Thoracic aorta (tissue), 2 donors: Measurements from ENCODE around the gene CDKAL1. TPM values are rescaled to one million over a fixed set of nuclear protein-coding genes. Genes with fewer than 3 reads are reported as not detected.

ENCODE experiments used
- ATAC-seq: fragments of 150-250 bp; one replicate; pipeline ENCODE4 v1.8.0; 2017; ENCODE audit warnings: low read depth; ENCODE audit not compliant: insufficient number of reproducible peaks, low FRiP score
- DNase-seq: peaks from one replicate; pipeline ENCODE4 v3.0.0-alpha.2; 2020; ENCODE audit warnings: low spot score
- H3K27ac ChIP-seq, 2 donors: fragments of 200-600 bp; sonication (generic); 1 replicate in 1 of 2; 2 replicates in 1 of 2; pipeline ENCODE4 v1.5.1; 2016; ENCODE audit warnings: mild to moderate bottlenecking in 2 of 2, moderate library complexity in 2 of 2
- H3K27me3 ChIP-seq: fragments of 200-600 bp; sonication (generic); replicated peaks from 2 replicates; pipeline ENCODE4 v1.6.0; 2016; ENCODE audit warnings: mild to moderate bottlenecking; ENCODE audit not compliant: insufficient read depth
- H3K36me3 ChIP-seq: fragments of 200-600 bp; sonication (generic); one replicate; pipeline ENCODE4 v1.5.1; 2016
- H3K4me1 ChIP-seq, 2 donors: fragments of 200-600 bp; sonication (generic); 1 replicate in 1 of 2; 2 replicates in 1 of 2; pipeline versions ENCODE4 v1.5.1 to v1.6.0; 2016; ENCODE audit warnings: low read depth in 2 of 2, mild to moderate bottlenecking in 1 of 2; ENCODE audit not compliant: control insufficient read depth in 1 of 2
- H3K4me3 ChIP-seq: fragments of 200-600 bp; sonication (generic); 2 replicates; pipeline ENCODE4 v1.5.1; 2016; ENCODE audit warnings: mild to moderate bottlenecking
- H3K9me3 ChIP-seq: fragments of 200-600 bp; sonication (generic); 2 replicates; pipeline ENCODE4 v1.5.1; 2016
- CTCF ChIP-seq: fragments of 200-600 bp; sonication (generic); IDR thresholded peaks from one replicate; pipeline ENCODE4 v1.5.1; 2019; ENCODE audit warnings: antibody characterized with exemption
- total RNA-seq, 2 donors: library from RNA; depleted of rRNA; stranded (reverse); fragments of >200 nt; gene quantifications; one replicate each; pipeline versions ENCODE4 v1.1.0 to v1.2.3, GENCODE V29; 2016

Gene CDKAL1
- total RNA-seq, 2 donors from 2014 or later, result 8.5 to 14.6 TPM

DNA sequence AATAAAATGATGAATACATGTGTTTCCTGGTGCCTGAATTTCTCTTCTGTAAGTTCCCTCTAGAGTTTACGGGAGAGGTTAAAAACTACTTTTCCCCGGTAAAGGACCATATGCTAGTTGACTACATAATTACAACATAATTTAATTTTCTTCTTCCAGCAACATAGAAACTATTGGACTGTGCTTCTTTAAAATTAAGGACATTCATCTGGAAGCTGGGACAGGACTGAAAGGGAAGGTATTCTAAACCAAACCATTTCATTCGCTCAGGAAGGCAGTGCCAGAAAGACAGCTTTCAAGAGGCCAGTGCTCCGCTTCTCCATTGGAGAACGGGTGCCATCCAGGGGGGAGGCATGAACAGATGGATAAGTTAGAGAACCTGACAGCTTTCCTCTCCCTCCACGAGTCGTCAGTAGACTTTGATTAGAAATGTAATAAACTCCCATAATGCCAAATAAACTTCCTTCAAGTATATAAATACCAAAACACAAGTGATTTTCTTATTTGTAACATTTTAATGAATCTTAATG is 601.3 kb downstream of the CDKAL1 start:
- ATAC-seq (no peak), DNase-seq (no peak)
- no peaks in the 10 kb centered on the region for H3K9me3 ChIP-seq
- H3K4me3 ChIP-seq, result no peak overlapping the region
- peaks cover 15 to 32% of the 10 kb centered on the region in 2 donors for H3K4me1 ChIP-seq
- no peak overlapping the region for H3K27ac ChIP-seq
- no peak for TF ChIP-seq CTCF
- no peaks in the 10 kb centered on the region for H3K36me3 ChIP-seq
- H3K27me3 ChIP-seq, result no peaks in the 10 kb centered on the region

- ATAC-seq, result no peak
- no peaks in the 10 kb centered on the region for H3K36me3 ChIP-seq
- DNase-seq, result no peak
- peaks cover 12 to 21% of the 10 kb centered on the region in 2 donors for H3K4me1 ChIP-seq
- H3K4me3 ChIP-seq, result no peak overlapping the region
- H3K27ac ChIP-seq, result no peak overlapping the region
- TF ChIP-seq CTCF, result no peak
- no peaks in the 10 kb centered on the region for H3K27me3 ChIP-seq
- no peaks in the 10 kb centered on the region for H3K9me3 ChIP-seq
These were observed 603.6 kb downstream of the CDKAL1 start for GRCh38 chr6:21137700-21138335.

DNA sequence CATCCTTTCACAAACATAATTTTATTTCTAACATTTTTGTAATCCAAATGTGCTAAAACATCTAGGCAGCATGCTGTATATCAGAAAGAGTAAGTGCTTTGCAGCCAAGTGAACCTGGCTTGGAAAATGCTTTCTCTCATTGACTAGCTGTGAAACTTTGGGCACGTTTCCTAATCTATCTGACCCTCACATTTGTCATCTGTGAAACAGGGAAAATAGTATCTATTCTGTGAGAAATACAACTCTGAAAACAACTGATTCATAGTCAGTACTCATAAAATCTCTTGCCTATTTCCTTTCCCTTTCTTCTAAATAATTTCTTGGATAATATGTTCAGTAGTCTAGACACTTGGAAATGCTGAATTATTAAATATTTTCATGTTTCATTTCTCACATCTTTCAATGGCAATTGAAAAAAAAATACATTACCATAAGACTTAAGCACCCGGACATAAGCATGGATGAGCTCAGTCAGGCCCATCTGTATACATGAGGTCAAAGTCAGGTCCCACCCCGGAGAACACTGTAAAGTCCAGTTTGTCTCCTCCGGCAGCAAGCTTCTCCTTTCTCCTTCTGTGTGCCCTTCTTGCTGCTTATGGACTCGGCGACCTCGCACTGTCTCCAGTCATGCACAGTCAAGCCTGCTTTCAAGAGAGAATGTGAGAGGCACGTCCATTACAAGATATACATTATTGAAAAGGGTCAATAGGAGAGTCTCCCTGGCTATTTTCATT is 604.2 kb downstream of the CDKAL1 start:
- Histone ChIP-seq H3K27ac (no peak overlapping the region), H3K4me3 (no peak overlapping the region), H3K4me1 (peaks cover 5 to 14% of the 10 kb centered on the region in 2 donors), H3K27me3 (no peaks in the 10 kb centered on the region), H3K9me3 (no peaks in the 10 kb centered on the region), H3K36me3 (no peaks in the 10 kb centered on the region)
- DNase-seq, result no peak
- ATAC-seq, result no peak
- TF ChIP-seq CTCF, result no peak

GRCh38 chr6:21140966-21141365 is 606.7 kb downstream of the CDKAL1 start:
- ATAC-seq, result no peak

More at GRCh38 chr6:21140966-21141365, 606.7 kb downstream of the CDKAL1 start:
- Histone ChIP-seq H3K4me3 (no peak overlapping the region), H3K27me3 (no peaks in the 10 kb centered on the region), H3K4me1 (no peaks in the 10 kb centered on the region), H3K36me3 (no peaks in the 10 kb centered on the region), H3K9me3 (no peaks in the 10 kb centered on the region), H3K27ac (no peak overlapping the region)
- no peak for TF ChIP-seq CTCF
- DNase-seq, result no peak
